ENCODE data around the gene HRH2.

The HRH2 gene

DNA sequence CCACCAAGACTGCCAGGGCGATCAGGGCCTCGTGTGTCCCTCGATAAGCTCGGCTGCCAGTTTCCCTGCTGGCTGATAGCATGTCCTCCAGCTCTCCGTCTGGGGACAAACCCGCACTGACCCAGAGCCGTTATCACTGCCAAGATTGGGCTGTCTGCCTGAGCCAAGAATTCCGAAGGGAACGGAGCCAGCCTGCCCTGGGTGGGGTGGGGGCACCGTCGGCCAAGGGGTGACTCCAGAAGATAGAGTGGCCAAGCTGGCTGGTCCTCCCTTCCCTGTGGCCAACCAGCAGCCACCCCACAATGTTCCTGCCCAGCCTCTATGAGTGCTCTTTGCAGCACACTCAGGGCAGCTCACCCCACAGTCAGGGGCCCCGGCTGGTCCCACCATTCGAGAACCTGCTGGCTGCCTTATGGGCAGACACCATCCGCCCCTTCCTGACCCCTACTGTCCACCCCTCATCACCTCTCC, 29.4 kb downstream of the HRH2 start:
- no peaks in the 10 kb centered on the region for H3K27me3 ChIP-seq (ENCODE audit: insufficient read depth, poor library complexity, severe bottlenecking)
- TF ChIP-seq, protein P1, sequence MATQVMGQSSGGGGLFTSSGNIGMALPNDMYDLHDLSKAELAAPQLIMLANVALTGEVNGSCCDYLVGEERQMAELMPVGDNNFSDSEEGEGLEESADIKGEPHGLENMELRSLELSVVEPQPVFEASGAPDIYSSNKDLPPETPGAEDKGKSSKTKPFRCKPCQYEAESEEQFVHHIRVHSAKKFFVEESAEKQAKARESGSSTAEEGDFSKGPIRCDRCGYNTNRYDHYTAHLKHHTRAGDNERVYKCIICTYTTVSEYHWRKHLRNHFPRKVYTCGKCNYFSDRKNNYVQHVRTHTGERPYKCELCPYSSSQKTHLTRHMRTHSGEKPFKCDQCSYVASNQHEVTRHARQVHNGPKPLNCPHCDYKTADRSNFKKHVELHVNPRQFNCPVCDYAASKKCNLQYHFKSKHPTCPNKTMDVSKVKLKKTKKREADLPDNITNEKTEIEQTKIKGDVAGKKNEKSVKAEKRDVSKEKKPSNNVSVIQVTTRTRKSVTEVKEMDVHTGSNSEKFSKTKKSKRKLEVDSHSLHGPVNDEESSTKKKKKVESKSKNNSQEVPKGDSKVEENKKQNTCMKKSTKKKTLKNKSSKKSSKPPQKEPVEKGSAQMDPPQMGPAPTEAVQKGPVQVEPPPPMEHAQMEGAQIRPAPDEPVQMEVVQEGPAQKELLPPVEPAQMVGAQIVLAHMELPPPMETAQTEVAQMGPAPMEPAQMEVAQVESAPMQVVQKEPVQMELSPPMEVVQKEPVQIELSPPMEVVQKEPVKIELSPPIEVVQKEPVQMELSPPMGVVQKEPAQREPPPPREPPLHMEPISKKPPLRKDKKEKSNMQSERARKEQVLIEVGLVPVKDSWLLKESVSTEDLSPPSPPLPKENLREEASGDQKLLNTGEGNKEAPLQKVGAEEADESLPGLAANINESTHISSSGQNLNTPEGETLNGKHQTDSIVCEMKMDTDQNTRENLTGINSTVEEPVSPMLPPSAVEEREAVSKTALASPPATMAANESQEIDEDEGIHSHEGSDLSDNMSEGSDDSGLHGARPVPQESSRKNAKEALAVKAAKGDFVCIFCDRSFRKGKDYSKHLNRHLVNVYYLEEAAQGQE (IDR thresholded peaks at IDR 0.05; ENCODE audit: insufficient replicate concordance, low read depth): no peak
- no peak for TF ChIP-seq POLR2AphosphoS5 (IDR thresholded peaks at IDR 0.05; ENCODE audit: low read depth)
- no peak for TF ChIP-seq GABPA (IDR thresholded peaks at IDR 0.05; ENCODE audit: low read depth)
- TF ChIP-seq, protein P2, sequence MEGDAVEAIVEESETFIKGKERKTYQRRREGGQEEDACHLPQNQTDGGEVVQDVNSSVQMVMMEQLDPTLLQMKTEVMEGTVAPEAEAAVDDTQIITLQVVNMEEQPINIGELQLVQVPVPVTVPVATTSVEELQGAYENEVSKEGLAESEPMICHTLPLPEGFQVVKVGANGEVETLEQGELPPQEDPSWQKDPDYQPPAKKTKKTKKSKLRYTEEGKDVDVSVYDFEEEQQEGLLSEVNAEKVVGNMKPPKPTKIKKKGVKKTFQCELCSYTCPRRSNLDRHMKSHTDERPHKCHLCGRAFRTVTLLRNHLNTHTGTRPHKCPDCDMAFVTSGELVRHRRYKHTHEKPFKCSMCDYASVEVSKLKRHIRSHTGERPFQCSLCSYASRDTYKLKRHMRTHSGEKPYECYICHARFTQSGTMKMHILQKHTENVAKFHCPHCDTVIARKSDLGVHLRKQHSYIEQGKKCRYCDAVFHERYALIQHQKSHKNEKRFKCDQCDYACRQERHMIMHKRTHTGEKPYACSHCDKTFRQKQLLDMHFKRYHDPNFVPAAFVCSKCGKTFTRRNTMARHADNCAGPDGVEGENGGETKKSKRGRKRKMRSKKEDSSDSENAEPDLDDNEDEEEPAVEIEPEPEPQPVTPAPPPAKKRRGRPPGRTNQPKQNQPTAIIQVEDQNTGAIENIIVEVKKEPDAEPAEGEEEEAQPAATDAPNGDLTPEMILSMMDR (IDR thresholded peaks at IDR 0.05; ENCODE audit: insufficient read depth, low read length): no peak
- TF ChIP-seq SPI1 (IDR thresholded peaks at IDR 0.05; ENCODE audit: borderline replicate concordance, low read depth): no peak
- DNase-seq (ENCODE audit: low read depth in 1 of 2, low spot score in 1 of 2): no peak

DNA sequence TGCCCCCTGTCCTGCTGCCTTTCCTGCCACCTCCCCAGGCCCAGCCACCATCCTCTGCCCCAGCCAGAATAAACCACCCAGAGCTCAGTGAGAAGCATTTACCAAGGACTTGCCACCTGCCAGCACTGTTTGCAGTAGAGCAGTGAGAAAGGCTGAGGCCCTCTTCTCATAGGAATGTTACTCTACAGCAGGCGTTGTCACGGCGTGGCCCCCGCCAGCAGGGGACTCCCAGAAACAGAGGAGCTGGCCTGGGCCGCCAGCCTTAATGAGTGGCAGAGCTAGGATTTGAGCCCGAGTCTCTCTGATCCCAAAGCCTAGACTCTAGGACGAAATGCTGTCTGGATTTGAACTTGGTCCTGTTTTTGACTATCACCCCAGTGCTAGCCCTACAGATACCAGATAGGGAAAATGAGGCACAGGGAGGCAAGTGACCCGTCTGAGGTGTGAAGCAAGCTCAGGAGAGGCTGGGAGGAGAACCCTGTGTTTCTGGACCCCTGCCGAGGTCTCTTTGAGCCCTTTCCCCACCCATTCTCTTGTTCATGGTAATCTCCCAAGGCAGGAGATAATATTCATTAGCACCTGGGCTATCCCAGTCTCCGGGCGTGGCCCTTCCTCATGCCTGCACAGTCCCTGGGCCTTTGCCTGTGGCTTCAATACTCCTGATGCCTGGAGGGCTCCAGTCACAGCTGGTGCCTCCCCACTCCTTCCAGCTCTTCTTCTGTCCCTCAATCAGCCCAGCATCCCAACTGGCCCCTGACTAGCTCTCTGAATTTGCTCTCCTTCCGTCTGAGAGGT, 30.7 kb downstream of the HRH2 start:
- no peak overlapping the region for H3K4me3 ChIP-seq (replicated peaks; ENCODE audit: insufficient read depth, low read length)
- no peaks in the 10 kb centered on the region for H3K27me3 ChIP-seq (ENCODE audit: insufficient read depth, poor library complexity, severe bottlenecking)
- H3K27ac ChIP-seq (replicated peaks): peak overlapping the region; percentile 74
- no peak for DNase-seq (ENCODE audit: low read depth in 1 of 2, low spot score in 1 of 2)
- TF ChIP-seq, protein P1 (IDR thresholded peaks at IDR 0.05; ENCODE audit: insufficient replicate concordance, low read depth): no peak
- TF ChIP-seq SPI1 (IDR thresholded peaks at IDR 0.05; ENCODE audit: borderline replicate concordance, low read depth): no peak
- TF ChIP-seq POLR2AphosphoS5 (IDR thresholded peaks at IDR 0.05; ENCODE audit: low read depth): no peak
- TF ChIP-seq GABPA (IDR thresholded peaks at IDR 0.05; ENCODE audit: low read depth): no peak
- TF ChIP-seq, protein P2 (IDR thresholded peaks at IDR 0.05; ENCODE audit: insufficient read depth, low read length): no peak

More for the DNA sequence above, 29.4 kb downstream of the HRH2 start:
- no peak overlapping the region for H3K27ac ChIP-seq (replicated peaks)
- no peak overlapping the region for H3K4me3 ChIP-seq (replicated peaks; ENCODE audit: insufficient read depth, low read length)

DNA sequence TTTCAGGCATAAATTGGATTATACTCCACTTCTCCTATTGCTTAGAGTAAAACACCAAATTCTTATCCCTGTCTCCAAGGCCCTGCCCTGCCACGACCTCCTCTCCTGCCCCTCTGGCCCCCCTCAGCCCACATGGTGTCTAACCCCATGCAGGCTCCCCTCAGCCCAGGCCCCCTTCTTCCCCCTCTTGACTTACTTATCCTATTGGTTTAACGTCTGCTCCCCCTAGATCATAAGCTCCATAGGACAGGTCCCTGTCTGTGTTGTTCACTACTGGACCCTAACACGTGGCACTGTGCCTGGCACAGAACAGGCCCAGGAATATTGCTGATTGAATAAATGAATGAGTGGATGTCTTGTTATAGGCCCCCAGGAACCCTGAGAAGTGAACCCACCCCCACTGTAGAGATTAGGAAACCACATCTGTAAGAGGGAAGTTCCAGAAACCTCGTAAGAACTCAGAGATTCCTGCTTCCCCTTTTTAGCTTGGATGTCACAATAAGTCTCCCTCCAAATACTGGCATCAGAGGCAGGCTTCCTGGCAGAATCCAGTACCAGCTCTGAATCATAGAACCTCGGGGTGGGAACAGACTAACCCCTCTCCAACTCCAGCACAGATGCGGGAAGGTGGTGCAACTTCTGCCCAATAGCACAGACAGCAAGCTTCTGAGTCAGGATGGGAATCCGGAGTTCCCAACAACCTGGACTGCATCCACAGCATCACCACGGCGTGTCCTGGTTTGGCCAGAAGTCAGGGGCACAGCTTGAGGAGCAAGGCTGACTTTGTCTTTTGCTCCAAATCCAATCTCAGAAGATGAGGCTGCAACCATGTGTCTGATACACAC, 31.5 kb downstream of the HRH2 start:
- peak; percentile 87 to 97 for DNase-seq (ENCODE audit: low read depth in 1 of 2, low spot score in 1 of 2)
- TF ChIP-seq POLR2AphosphoS5 (IDR thresholded peaks at IDR 0.05; ENCODE audit: low read depth) (0 out of 2 replicates have a peak, but pooled peaks have one; percentile 42), SPI1 (IDR thresholded peaks at IDR 0.05; ENCODE audit: borderline replicate concordance, low read depth) (peak; percentile 95), GABPA (IDR thresholded peaks at IDR 0.05; ENCODE audit: low read depth) (no peak)
- TF ChIP-seq, protein P2 (IDR thresholded peaks at IDR 0.05; ENCODE audit: insufficient read depth, low read length): no peak
- TF ChIP-seq, protein P1 (IDR thresholded peaks at IDR 0.05; ENCODE audit: insufficient replicate concordance, low read depth): no peak
- no peak overlapping the region for H3K4me3 ChIP-seq (replicated peaks; ENCODE audit: insufficient read depth, low read length)
- H3K27ac ChIP-seq (replicated peaks): peak overlapping the region; percentile 74
- no peaks in the 10 kb centered on the region for H3K27me3 ChIP-seq (ENCODE audit: insufficient read depth, poor library complexity, severe bottlenecking)

All from HL-60 (cell line).